GM18858 (cell line): ENCODE measurements around the gene RCE1.
"Not testable (repeated sequence)": the region's sequence is repeated elsewhere in the genome, so short reads cannot be mapped to it uniquely, and the experiment has no call there.

Source experiments
- ATAC-seq: cut with Tn5 transposase; IDR thresholded peaks from one replicate; pipeline ENCODE4 v1.9.1; 2021; ENCODE audit not compliant: unreplicated experiment

RCE1 gene

DNA sequence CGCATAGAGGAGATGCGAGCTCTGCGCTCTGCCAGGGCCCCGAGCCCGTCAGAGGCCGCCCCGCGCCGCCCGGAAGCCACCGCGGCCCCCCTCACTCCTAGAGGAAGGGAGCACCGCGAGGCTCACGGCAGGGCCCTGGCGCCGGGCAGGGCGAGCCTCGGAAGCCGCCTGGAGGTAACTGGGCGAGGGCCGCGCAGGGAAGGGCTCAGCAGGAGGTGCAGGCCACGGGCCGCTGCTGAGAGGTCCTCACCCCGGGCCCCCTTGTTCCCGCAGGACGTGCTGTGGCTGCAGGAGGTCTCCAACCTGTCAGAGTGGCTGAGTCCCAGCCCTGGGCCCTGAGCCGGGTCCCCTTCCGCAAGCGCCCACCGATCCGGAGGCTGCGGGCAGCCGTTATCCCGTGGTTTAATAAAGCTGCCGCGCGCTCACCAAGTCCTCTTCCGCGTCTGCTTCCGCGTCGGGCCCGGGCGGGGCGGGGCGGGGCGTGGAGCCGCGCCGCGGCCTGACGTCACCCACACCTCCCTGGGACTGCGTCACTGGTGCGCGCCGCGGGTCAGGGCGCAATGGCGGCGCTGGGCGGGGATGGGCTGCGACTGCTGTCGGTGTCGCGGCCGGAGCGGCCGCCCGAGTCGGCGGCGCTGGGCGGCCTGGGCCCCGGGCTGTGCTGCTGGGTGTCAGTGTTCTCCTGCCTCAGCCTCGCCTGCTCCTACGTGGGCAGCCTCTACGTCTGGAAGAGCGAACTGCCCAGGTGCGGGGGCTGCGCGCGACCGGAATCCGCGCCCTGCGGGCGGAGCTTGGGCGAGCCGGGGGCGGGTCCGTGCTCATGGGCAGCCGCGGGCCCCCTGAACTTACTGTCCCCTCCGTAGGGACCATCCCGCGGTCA is at the start of gene RCE1:
Gene RCE1, plus strand, starts transcription at position 546 of the 880 bp plus-strand sequence. Its CDS starts 15 bp downstream, at position 561.
- peak; percentile 51 for ATAC-seq

DNA sequence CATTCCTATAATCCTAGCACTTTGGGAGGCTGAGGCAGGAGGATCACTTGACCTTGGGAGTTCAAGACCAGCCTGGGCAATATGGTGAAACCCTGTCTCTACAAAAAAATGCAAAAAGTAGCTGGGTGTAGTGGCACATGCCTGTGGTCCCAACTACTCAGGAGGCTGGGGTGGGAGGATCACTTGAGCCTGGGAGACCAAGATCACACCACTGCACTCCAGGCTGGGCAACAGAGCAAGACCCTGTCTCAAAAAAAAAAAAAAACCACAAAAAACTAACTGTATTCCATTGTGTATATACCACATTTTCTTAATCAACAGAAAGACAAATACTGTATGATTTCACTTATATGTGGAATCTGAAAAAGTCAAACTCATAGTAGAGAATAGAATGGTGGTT is 43.4 kb upstream of the RCE1 start:
- ATAC-seq: not testable (repeated sequence)

DNA sequence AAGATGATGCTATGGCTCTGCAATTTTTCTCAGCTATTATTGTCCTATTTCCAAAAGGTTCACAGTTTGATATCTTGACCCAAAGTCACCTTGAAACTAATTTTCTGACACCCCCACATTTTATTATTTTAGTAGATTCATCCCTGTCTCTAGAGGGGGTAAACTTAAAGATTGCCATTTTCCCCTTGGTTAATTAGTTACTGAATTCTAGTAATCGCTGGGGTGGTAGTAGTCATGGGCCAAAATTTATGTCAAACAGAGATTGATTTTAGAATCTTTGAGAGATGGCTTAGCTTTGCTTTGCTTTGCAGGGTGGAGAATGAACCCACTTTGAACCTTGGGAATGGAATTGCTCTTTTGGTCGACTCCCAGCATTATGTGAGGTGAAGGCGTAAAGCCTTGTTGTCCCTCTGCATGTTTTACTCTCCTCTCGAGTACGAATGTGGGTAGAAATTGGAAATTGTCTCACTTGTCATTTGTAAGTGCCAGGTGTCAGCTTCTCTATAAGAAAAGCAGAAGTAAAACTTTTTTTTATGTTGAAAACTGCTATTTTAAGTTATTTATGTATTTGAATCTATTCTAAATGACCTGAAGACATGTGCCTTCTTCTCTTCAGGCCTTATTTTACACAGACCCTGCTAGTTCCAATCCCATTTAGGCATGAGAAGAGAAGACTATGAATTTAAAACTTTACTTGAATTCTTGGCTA is 42.4 kb upstream of the RCE1 start:
- ATAC-seq: no peak

DNA sequence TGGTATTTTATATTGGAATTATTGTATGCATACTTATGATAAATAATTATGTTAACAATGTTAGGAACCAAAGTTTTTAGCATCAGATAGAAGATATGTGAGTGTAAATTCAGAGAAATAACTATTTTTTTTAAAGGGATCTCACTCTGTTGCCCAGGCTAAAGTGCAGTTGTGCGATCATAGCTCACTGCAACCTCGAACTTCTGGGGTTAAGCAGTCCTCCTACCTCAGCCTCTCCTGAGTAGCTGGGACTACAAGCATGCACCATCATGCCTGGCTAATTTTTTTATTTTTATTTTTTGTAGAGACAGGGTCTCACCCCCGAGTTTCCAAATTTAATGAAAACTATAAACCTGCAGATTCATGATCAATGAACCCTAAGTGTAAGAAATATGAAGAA is 33.6 kb upstream of the RCE1 start:
- ATAC-seq: no peak

GRCh38 chr11:66810576-66811185 is 32.6 kb upstream of the RCE1 start:
- no peak for ATAC-seq

- no peak for ATAC-seq
These were observed 28.6 kb upstream of the RCE1 start for GRCh38 chr11:66814678-66815077.

DNA sequence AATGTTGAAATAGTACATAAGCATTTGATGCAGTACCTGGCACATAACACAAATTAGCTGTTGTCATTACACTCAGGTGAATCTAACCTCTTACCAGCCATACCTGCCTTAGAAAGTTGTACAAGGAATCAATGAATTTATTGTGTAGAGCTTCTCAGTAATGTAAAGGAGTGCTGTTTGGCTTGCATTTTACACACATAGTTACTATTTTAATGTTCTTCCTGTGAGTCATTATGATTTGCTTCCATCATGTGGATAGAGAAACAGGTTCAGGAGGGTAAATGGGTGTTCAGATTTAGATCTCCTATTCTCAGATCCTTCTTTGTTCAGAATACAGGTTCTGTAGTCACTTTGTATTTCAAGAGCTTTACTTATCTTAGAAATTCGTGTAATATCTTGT is 27.6 kb upstream of the RCE1 start:
- no peak for ATAC-seq

DNA sequence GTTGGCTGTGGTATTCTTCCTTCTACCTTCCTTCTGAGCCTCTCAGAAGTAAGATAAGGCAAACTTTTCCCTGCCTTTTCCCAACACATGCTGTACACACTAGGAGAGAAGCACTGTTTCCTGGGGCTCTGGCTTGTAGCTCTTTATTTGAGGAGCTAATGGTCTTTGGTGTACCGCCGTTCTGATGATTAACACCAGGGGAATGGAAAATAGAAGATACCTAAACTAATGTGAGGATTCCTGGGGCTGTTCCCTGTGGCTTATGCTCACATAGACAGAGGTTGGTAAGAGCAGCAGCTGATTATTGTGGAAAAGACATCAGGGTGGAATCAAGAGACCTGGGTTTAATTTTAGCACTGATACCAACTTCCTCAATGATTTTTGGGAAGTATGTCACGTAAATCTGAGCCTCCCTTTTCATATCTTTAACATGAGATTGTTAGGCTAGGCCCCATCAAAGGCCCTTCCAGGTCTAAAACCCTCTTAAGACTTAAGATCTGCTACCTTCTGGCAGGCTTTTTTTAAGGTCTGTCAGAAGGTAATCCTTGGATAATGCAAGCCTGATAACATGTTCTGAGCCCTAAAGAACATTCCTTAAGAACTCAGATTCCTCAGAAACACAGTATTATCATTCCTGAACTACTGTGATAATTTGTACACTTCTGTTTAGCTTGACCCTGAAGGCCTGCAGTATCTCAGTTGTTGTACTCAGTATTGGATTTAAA is 24.8 kb upstream of the RCE1 start:
- no peak for ATAC-seq

DNA sequence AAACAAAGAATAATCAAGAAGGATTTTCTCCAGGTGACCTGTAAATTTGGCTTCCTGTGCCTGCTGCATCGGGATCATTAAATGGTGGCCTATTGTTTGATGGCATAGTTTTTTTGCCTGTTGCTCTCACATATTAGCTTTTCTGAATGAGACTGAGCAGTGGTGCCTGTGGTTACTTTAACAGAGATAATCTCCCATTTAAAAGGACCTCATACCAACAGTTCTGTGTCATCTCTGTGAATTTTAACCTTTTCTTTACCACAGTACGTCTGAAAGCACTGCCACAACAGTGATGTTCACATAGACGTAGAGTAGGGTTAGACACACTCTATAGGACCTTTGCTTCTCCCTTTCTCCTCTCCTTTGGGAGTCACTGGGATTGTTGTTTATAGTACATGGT is 22.9 kb upstream of the RCE1 start:
- ATAC-seq: no peak

- no peak for ATAC-seq
These were observed 22.3 kb upstream of the RCE1 start for GRCh38 chr11:66820901-66821300.

GRCh38 chr11:66823700-66824099 is 19.5 kb upstream of the RCE1 start:
- no peak for ATAC-seq

- not testable (repeated sequence) for ATAC-seq
These were observed 18.7 kb upstream of the RCE1 start for GRCh38 chr11:66824573-66824972.

DNA sequence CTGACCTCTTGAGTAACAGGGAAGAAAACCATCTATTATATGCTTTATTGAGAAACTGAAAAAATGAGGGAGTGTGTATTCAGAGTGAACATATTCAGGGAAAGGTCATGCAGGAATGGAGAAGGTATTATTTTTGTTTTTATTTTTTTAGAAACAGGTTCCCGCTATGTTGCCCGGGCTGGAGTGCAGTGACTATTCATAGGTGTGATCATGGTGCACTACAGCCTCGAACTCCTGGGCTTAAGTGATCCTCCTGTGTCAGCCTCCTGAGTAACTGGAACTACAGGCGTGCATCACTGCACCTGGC is 8.7 kb upstream of the RCE1 start:
- ATAC-seq: no peak

DNA sequence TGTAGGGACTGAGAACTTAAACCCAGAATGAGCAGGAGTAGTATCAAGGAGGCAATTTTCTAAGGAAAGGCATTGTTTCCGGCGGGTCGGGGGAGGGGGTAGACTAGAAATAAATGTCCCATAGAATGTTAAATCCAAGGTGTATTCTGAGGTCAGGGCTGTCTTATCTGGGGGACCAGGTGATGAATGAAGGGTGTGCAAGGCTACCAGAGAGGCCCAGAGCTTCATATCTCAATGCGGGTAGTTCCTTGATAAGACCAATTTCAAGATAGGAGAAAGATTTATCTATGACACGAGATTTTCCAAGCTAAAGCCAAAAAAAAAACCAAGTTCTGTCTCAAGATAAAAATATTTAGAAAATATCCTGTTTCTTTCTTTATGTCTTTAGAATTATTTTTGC is 8.3 kb upstream of the RCE1 start:
- no peak for ATAC-seq

DNA sequence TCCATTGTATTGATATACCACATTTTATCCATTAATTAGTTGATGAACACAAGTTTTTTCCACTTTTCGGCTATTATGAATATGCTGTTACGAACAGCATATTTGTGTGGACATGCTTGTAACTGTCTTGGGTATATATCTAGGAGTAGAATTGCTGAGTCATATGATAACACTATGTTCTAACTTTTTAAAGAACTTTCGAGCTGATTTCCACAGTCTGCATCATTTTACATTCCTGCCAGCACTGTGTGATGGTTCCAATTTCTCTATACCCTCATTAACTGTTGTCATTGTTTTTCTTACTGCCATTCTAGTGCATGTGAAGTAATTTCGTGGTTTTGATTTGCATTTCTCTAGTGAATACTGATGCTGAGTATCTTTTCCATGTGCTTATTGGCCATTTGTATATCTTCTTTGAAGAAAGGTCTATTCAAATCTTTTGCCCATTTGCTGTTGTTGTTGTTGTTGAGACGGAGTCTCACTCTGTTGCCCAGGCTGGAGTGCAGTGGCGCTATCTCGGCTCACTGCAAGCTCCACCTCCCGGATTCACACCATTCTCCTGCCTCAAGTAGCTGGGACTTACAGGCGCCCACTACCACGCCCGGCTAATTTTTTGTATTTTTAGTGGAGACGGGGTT is 7.4 kb upstream of the RCE1 start:
- ATAC-seq: no peak

GRCh38 chr11:66840317-66841091 is 2.7 kb upstream of the RCE1 start:
- ATAC-seq: no peak

- ATAC-seq: no peak
These were observed 1.4 kb upstream of the RCE1 start for GRCh38 chr11:66841861-66842260.

DNA sequence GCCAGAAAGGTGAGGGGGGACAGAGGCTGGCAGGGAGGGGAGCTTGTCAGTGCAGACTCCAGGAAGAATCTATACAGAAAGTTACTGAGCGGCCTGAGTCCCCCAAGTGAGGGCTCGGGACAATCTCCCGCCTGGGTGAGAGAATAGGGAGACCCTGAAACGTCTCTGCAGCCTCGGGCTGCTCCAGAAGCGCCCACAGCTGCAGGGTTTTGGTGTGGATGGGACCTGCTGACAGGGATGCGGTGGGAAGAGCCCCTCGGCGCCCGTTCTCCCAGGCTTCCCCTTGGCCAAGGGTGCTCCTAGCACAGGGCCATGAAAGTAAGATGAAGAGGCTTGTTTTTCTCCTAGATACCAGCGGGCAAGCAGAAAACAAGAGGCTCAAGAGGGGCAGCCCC is 743 bp upstream of the RCE1 start:
- no peak for ATAC-seq

DNA sequence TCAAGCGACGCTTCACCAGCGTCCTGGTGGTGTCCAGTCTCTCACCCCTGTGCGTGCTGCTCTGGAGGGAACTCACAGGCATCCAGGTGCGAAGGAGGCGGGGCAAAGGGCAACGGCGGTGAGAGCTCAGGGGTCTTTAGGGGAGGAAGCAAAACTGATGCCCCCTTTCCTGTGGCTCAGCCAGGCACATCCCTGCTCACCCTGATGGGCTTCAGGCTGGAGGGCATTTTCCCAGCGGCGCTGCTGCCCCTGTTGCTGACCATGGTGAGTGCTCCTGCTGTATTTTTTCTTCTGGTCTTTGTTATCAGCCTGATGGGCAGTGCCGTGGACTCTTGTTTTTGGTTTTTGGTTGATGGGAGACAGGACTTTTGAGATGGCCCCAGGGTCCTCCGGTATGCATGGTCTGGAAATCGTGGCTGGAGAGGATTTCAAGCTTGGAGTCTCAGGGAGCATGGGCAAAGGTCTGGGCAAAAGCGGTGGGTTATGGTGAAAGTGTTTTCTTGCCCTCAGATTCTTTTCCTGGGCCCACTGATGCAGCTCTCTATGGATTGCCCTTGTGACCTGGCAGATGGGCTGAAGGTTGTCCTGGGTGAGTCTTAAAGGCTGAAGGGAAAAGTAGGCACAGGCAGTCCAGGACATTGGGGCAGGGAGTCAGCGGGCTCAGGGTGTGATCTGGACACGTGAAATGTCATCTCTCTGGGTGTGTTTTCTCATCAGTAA is 695 bp downstream of the RCE1 start:
- ATAC-seq: no peak
